ENCODE data around the gene IFT27. TPM values are rescaled to one million over a fixed set of nuclear protein-coding genes. Genes with fewer than 3 reads are reported as not detected.

The IFT27 gene
- total and polyA plus RNA-seq, 12 donors, result 19.6 to 63.6 (median 26.3) TPM

DNA sequence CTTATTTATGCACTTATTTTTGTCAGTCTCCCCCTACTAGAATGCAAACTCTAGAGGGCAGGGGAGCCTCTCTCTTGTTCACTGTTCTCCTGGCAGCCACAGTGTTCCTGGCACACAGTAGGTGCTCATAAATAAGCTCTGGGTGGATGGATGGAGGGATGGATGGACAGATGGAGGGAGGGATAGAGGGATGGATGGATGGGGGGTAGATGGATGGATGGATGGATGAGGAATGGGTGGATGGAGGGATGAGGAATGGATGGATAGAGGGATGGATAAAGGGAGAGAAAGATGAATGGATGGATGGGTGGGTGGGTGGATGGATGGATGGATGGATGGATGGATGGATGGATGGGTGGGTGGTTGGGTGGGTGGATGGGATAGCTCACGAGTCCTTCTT is 27.4 kb upstream of the IFT27 start:
- no peaks in the 10 kb centered on the region for H3K36me3 ChIP-seq
- H3K27ac ChIP-seq, result no peak overlapping the region
- TF ChIP-seq, protein P1, sequence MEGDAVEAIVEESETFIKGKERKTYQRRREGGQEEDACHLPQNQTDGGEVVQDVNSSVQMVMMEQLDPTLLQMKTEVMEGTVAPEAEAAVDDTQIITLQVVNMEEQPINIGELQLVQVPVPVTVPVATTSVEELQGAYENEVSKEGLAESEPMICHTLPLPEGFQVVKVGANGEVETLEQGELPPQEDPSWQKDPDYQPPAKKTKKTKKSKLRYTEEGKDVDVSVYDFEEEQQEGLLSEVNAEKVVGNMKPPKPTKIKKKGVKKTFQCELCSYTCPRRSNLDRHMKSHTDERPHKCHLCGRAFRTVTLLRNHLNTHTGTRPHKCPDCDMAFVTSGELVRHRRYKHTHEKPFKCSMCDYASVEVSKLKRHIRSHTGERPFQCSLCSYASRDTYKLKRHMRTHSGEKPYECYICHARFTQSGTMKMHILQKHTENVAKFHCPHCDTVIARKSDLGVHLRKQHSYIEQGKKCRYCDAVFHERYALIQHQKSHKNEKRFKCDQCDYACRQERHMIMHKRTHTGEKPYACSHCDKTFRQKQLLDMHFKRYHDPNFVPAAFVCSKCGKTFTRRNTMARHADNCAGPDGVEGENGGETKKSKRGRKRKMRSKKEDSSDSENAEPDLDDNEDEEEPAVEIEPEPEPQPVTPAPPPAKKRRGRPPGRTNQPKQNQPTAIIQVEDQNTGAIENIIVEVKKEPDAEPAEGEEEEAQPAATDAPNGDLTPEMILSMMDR (IDR thresholded peaks at IDR 0.05), result no peak
- intact Hi-C loops (cut with DNase I), result no loop called here
- ATAC-seq (no peak), DNase-seq (no peak)
- H3K9me3 ChIP-seq, result no peaks in the 10 kb centered on the region
- H3K27me3 ChIP-seq, result peaks cover 0 to 66% (median 46%) of the 10 kb centered on the region in 7 donors
- H3K4me3 ChIP-seq, result no peak overlapping the region
- 61 to 89% methylated on average over 1 of the region's 1 CpG for whole genome bisulfite sequencing, 2 donors
- peaks cover 0 to 8% (median 0%) of the 10 kb centered on the region in 9 donors for H3K4me1 ChIP-seq

DNA sequence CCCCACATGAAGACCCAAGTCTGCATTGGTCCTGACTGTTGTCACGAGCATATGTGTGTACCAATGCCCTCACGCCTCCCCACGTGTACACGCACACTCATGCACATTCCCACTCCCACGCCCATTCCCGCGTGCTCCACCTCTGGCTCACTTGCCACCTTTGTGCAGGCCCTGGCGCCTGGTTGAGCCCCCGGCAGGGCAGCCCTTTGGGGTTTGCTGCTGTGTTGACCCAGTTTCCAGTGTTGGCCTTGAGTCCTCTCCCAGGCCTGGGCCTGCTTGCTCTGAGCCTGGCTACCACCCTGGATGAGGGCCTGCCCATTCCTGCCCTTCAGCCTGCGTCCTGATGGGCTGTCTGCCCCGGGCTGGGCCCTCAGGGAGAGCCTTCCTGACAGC is 22.8 kb upstream of the IFT27 start:
- TF ChIP-seq, protein P1 (IDR thresholded peaks at IDR 0.05), result no peak
- no peak overlapping the region for H3K27ac ChIP-seq
- no peak overlapping the region for H3K4me3 ChIP-seq
- no peaks in the 10 kb centered on the region for H3K9me3 ChIP-seq
- H3K27me3 ChIP-seq, result peaks cover 0 to 52% (median 20%) of the 10 kb centered on the region in 7 donors
- intact Hi-C loops (cut with DNase I), result no loop called here
- no peaks in the 10 kb centered on the region for H3K36me3 ChIP-seq
- DNase-seq, result no peak
- H3K4me1 ChIP-seq, result no peaks in the 10 kb centered on the region
- ATAC-seq, result no peak
- WGBS, 2 donors, result 78 to 81% methylated on average over 11 of the region's 11 CpGs

DNA sequence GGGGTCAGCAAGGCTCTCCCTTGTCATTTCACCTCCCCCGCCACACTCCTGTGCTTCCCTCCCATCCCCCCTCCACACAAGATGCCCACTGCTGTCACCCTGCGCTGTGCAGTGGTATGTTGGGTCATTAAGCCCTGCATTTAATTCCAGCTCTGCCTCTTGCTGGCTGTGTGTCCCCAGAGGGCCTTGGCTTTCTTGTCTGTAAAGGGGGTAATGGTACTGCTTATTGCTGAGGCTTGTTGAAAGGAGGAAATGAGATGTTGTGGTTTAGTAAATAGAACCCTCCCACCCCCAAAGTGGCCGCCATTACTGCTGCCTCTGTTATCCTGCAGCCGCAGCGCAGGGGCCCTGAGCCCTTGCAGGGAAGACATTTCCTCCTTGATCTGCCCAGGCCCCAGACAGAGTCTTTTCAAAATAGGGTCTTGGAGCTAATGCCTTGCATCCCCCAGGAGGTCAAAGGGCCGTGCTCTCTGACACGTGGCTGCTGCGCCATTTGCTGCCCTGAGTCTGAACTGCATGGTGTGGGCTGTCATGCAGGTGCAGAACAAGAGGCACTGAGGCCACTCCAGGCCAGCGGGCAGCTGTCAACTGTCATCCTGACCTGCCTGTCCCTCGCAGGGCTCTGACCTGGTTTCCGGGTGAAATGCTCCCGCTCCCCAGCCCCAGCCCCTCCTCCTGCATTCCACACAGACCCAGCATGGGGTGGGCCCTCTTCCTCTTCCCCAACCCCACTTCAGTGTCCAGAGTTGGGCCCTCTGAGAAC is 22.2 kb upstream of the IFT27 start:
- Histone ChIP-seq H3K9me3 (no peaks in the 10 kb centered on the region), H3K4me3 (no peak overlapping the region), H3K4me1 (no peaks in the 10 kb centered on the region), H3K27ac (no peak overlapping the region), H3K36me3 (no peaks in the 10 kb centered on the region), H3K27me3 (peaks cover 0 to 49% (median 26%) of the 10 kb centered on the region in 7 donors)
- intact Hi-C loops (cut with DNase I), result no loop called here
- TF ChIP-seq, protein P1 (IDR thresholded peaks at IDR 0.05), result no peak
- DNase-seq (no peak), ATAC-seq (no peak)
- 60% methylated on average over 12 of the region's 12 CpGs for WGBS, 2 donors

DNA sequence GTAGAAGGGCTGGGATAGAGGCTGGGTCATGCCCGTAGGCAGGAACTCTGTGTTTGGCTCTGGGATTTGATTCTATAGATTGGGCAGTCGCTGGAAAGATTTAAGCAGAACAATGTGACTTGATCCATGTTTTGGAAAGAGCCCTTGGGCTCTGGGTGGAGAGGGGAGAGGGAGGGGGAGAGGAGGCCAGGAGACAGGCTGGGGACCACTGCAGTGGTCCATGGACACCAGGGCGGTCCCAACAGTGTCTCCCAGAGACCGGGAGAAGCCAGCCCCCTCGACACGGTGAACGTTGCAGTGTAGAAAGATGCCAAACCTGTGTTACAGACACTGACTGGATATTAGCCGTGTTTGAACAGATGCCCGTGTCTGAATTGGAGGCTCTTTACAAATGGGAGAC is 21.5 kb upstream of the IFT27 start:
- 59 to 62% methylated on average over 9 of the region's 9 CpGs for WGBS, 2 donors
- no peak overlapping the region for H3K4me3 ChIP-seq
- no peaks in the 10 kb centered on the region for H3K4me1 ChIP-seq
- DNase-seq, result no peak
- peaks cover 0 to 49% (median 31%) of the 10 kb centered on the region in 7 donors for H3K27me3 ChIP-seq
- intact Hi-C loops (cut with DNase I), result no loop called here
- H3K27ac ChIP-seq, result no peak overlapping the region
- TF ChIP-seq, protein P1 (IDR thresholded peaks at IDR 0.05), result no peak
- no peaks in the 10 kb centered on the region for H3K36me3 ChIP-seq
- no peak for ATAC-seq
- H3K9me3 ChIP-seq, result no peaks in the 10 kb centered on the region

Measured in heart right ventricle (tissue), 16 donors.